Hematopoietic multipotent progenitor cell treated with erythropoietin and hydrocortisone succinate and interleukin-3 and kit ligand, for 8 days (in vitro differentiated cells): ENCODE measurements around the gene PLXNA4.

Experiments
- DNase-seq: peaks from one replicate; pipeline ENCODE4 v3.0.0-alpha.2; 2015

The PLXNA4 gene

GRCh38 chr7:132251327-132251659, 325.0 kb downstream of the PLXNA4 start:
- DNase-seq: no peak

- DNase-seq: no peak
Measured at GRCh38 chr7:132250480-132251326, 325.6 kb downstream of the PLXNA4 start.

- DNase-seq: no peak
Measured at GRCh38 chr7:132249256-132249971, 326.9 kb downstream of the PLXNA4 start.

GRCh38 chr7:132248841-132249240, 327.4 kb downstream of the PLXNA4 start:
- no peak for DNase-seq

GRCh38 chr7:132247995-132248618, 328.2 kb downstream of the PLXNA4 start:
- DNase-seq: no peak

GRCh38 chr7:132246591-132246990, 329.7 kb downstream of the PLXNA4 start:
- DNase-seq: no peak

GRCh38 chr7:132245539-132245938, 330.7 kb downstream of the PLXNA4 start:
- DNase-seq: no peak

GRCh38 chr7:132244903-132245480, 331.3 kb downstream of the PLXNA4 start:
- no peak for DNase-seq

- no peak for DNase-seq
Measured at GRCh38 chr7:132243463-132243862, 332.8 kb downstream of the PLXNA4 start.

- no peak for DNase-seq
Measured at GRCh38 chr7:132243051-132243450, 333.2 kb downstream of the PLXNA4 start.

GRCh38 chr7:132242192-132242812, 334.0 kb downstream of the PLXNA4 start:
- DNase-seq: no peak

- no peak for DNase-seq
Measured at GRCh38 chr7:132240821-132241422, 335.3 kb downstream of the PLXNA4 start.

GRCh38 chr7:132240262-132240661, 336.0 kb downstream of the PLXNA4 start:
- DNase-seq: no peak

- DNase-seq: no peak
Measured at GRCh38 chr7:132239422-132239994, 336.8 kb downstream of the PLXNA4 start.

GRCh38 chr7:132234711-132235110, 341.6 kb downstream of the PLXNA4 start:
- DNase-seq: no peak

- DNase-seq: no peak
Measured at GRCh38 chr7:132232406-132232805, 343.9 kb downstream of the PLXNA4 start.

GRCh38 chr7:132230462-132230861, 345.8 kb downstream of the PLXNA4 start:
- no peak for DNase-seq

GRCh38 chr7:132228240-132228639, 348.0 kb downstream of the PLXNA4 start:
- DNase-seq: no peak

GRCh38 chr7:132226957-132227290, 349.3 kb downstream of the PLXNA4 start:
- no peak for DNase-seq

- no peak for DNase-seq
Measured at GRCh38 chr7:132226046-132226956, 350.0 kb downstream of the PLXNA4 start.
